Melanocyte of skin (primary cell): ENCODE data around the gene ZNF391. TPM values are rescaled to one million over a fixed set of nuclear protein-coding genes. Genes with fewer than 3 reads are reported as not detected.

Experiments
- small RNA-seq, 2 donors: library from RNA; depleted of rRNA; stranded (forward); fragments of <200 nt; gene quantifications; one replicate each; pipeline ENCODE3, GENCODE V24; 2012
- total RNA-seq, 2 donors: library from RNA; depleted of rRNA; stranded (reverse); fragments of >200 nt; gene quantifications; 2 replicates each; pipeline ENCODE4 v1.2.3, GENCODE V29; 2012

ZNF391 gene
- 1 to 10 TPM in 1 of 2 donors, under 1 TPM in 1; 1.00 to 1.7 TPM for total RNA-seq

DNA sequence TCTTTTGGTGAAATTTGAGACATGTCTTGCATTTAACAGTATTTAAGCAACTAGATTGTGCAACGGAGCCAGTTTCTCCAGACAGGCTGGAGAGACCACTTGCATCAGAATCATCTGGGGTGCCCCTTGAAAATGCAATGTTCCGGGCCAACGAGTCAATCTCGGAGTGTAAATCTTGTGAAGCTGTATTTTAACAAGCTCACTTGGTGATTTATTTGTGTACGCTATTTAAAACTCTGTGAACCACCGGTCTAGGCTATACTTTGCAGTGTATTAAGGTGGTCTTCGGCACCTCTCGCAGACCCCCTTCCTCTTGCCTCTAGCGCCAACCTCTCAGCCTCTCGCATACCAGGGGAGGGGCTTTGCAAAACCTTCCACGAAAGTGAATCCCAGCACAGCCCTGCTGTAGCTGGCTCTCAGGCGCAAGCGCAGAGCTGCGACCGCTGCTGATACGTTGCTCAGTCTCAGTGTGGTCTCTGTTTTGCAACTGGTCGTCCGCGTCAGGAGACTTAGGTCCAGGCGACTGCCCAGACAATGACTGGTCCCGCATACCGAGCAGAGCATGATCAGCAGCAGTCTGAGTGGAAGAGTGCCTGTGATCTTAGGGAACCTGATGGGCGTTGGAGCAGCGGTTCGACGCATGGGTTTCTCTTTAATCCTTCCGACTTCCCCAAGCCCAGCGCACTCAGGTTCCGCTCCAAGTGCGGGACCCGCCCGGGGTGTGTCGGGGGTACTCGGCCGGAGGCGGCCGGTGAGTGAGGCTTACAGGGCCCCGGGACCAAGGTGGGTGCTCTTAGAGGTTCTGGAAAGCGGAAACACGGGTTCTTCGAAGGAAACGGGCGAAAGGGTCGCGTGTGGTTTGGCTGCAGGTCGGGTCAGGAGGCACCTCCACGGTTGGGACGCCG lies at the start of gene ZNF391:
ZNF391 (plus strand) TSS at position 467 of the 905 bp plus-strand sequence. CDS start 11,612 bp downstream, outside the sequence.

Small RNA genes within 50 kb of the gene (small RNA-seq; reads per million reads assigned to genes)
- gene MCFD2P1, result 0 reads per million in 2 donors

Other genes starting within 250 kb of the ZNF391 start
- gene PRSS16, start 141.1 kb upstream of the ZNF391 start, total RNA-seq, result under 1 TPM in 1 of 2 donors, not detected in 1; under 0.01 TPM
- not detected for gene POM121L2, start 76.5 kb upstream of the ZNF391 start, total RNA-seq
- 1 to 10 TPM; 5.5 to 7.0 TPM for gene ZNF184, start 84.3 kb downstream of the ZNF391 start, total RNA-seq